Fibroblast of skin of right biceps (primary cell): ENCODE data around the gene SLC6A4.

Source experiments
- DNase-seq: peaks from one replicate; pipeline ENCODE4 v3.0.0-alpha.2; 2013

SLC6A4 gene

DNA sequence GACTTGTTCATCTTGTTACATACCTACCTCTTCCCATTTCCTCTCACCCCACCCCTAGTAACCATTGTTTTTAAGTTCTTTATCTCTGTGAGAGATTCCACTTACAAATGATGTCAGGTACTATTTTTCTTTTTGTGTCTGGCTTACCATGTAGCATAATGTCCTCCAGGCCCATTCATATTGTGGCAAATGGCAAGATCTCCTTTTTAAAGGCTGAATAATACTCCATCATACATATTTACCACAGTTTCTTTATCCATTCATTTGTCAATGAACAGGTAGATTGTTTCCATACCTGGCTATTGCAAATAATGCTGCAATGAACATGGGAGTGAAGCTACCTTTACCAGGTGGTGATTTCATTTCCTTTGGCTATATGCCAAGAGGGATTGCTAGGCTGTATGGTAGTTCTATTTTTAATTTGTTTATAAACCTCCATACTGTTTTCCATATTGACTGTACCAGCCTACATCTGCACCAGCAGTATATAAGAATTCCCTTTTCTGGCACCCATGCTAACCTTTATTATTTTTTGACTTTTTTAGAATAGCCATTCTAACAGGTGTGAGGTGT lies 65.0 kb downstream of the SLC6A4 start:
- no peak for DNase-seq

DNA sequence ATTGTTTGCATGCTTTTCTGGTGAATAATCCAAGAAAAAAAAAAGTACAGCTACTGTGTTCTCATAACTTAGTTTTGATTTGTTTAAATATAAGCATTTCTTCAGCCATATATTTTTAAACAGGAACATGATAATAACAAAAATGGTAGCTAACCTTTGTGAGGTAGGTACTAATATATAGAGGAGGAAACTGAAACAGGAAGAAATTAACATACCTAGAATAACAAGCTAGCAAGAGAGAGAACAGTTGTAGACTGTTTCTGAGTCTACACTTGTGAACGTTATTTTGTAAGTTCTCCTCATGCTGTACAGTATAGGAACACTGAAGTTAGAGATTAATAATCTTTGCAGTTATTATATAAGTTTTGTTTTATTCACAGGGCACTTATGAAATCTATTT lies 69.5 kb downstream of the SLC6A4 start:
- DNase-seq = no peak

DNA sequence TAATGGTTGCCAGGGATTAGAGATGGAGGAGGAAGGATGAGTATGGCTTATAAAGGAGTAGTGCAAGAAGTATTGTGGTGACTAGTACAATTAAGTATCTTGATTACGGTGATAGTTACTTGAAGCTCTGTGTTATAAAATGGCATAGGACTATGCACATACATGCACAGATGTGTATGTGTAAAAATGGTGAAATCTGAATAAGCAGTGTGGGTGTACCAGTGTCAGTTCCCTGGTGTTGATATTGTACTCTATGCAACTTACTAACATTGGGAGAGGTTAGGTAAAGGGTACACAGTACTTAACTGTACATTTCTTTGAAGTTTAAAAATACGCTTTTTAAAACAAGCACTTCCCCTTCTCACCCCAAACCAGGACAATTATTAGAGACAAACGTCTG lies 70.3 kb downstream of the SLC6A4 start:
- DNase-seq = no peak

DNA sequence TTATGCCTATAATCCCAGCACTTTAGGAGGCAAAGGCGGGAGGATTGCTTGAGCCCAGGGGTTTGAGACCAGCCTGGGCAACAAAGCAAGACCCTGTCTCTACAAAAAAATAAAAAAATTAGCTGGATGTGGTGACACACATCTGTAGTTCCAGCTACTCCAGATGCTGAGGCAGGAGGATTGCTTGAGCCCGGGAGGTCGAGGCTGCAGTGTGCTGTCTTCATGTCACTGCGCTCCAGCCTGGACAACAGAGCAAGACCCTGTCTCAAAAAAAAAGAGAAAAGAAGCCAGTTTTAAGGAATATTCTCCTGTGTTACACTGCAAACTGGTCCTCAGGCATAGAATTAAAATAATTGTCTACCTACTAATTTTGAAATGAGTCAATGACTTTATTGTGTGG lies 71.0 kb downstream of the SLC6A4 start:
- DNase-seq = no peak

DNA sequence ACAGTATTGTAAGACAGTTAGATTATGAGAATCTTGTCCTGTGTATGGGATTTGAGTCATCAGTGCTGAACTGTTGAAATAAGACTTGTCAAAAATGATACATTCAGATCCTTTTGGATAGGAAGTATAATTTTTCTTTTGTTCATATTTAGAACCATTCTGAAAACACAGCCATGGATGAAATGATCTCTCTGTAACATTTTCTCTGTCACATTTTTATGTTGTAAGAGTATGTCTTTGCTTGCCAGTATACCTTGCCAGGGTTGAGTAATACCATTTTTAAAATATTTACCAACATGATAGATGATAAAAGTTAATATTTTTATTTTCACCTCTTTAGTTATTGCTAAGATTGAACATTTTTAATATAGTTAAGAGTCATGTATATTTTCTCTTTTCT lies 73.9 kb downstream of the SLC6A4 start:
- DNase-seq = no peak

DNA sequence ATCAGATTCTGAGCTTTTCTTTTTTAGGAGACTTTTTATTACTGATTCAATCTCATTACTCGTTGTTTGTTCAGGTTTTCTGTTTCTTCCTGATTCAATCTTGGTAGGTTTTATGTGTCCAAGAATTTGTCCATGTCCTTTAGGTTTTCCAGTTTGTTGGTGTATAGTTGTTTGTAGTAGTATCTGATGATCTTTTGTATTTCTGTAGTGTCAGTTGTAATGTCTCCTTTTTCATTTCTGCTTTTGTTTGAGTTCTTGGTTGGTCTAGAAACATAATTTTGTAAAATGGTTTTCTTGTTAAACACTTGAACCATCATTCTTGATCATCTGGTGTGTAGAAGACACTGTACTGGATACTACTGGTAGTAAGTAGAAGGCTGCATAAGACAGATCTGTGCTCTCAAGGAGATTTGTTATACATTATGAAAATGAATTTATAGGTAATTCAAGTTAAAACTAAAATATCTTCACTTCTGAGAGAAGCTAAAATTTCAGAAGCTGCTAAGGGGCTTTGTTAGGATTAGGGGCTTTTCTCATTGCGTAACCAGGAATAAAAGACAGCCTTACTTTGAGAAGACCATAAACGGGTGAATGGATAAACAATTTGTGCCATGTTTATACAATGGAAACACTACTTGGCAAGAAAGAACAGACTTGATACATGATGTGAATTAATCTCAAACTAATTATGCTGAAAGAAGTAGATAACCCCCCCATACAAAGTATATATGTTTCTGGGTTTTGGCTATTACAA lies 74.9 kb downstream of the SLC6A4 start:
- DNase-seq = no peak

DNA sequence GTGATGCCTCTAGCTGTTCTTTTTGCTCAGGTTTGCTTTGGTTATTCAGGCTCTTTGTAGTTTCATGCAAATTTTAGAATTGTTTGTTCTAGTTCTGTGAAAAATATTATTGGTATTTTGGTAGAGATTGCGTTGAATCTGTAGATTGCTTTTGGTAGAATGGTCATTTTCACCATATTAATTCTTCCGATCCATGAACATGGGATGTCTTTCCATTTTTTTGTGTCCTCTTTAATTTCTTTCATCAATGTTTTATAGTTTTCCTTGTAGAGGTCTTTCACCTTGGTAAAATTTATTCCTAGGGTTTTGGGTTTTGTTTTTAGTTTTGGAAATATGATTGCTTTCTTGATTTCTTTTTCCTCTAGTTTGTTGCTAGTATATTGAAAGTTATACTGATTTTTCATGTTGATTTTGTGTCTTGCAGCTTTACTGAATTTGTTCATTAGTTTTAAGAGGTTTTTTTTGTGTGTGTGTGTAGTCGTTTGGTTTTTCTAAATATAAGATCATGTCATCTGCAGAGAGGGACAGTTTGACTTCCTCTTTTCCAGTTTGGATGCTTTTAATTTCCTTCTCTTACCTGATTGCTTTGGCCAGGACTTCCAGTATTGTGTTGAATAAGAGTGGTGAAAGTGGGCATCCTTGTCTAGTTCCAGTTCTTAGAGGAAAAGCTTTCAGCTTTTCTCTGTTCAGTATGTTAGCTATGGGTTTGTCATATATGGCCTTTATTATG lies 76.4 kb downstream of the SLC6A4 start:
- DNase-seq = no peak

DNA sequence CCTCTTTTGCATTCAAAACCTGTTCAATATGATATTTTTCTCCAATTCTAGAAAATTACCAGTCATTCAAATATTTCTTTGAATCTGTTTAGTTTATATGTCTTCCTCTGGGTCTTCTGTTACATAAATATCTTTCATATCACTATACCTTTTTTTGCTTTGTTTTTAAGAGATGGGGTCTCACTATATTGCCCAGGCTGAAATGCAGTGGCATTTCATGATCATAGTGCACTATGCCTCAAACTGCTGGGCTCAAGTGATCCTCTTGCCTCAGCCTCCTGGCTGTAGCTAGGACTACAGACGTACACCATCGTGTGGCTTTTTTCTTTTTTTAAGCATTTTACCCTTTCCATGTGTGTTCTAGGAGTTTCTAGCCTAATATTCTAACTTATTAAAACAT lies 80.1 kb downstream of the SLC6A4 start:
- no peak for DNase-seq

DNA sequence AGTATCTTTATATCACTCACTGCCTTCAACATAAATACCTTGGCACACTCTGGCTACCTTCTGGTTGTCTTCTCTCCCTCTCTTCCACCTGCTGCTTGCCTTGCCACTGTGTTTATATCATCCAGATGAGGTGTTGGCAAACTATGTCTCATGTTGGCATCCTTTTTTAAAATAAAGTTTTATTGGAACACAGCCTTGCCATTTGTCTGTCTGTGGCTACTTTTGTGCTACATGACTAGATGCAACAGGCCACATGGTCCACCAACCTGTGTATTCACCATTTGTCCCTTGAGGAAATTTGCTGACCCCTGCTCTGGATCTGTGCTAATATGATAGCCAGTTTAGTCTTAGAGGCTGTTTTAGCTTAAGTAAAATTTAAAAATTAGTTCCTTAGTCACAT lies 82.0 kb downstream of the SLC6A4 start:
- DNase-seq = no peak

DNA sequence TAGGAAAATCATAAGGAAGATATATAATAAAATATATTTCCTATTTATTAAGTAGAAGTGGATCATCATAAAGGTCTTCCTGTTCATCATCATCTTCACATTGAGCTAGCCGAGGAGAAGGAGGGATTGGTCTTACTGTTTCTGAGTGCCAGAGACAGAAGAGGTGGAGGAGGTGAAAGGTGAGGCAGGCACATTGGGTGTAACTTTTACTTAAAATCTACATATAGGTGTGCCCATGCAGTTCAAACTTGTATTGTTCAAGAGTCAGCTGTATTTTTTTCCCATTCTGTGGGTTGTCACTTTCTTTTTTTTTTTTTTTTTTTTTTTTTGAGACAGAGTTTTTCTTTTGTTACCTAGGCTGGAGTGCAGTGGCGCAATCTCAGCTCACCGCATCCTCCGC lies 84.0 kb downstream of the SLC6A4 start:
- DNase-seq = no peak

DNA sequence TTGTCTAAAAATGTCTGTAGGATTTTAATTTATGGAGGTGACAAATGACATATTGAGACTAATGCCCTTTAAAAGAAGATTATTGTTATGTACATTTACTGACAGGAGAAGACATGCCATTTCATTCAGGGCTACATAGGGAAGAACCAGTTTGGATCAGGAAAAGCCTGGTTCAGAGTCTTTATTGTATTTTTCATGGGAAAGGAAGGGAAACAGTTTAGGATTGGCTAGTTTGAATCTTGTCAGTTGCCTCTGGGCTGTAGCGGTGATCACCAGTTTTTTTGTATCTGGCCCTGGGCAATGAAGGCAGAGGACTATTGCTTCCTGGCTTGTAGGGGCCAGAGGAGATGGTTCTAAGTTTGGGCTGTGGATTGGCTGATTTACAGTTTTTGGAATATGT lies 87.1 kb downstream of the SLC6A4 start:
- DNase-seq = no peak

DNA sequence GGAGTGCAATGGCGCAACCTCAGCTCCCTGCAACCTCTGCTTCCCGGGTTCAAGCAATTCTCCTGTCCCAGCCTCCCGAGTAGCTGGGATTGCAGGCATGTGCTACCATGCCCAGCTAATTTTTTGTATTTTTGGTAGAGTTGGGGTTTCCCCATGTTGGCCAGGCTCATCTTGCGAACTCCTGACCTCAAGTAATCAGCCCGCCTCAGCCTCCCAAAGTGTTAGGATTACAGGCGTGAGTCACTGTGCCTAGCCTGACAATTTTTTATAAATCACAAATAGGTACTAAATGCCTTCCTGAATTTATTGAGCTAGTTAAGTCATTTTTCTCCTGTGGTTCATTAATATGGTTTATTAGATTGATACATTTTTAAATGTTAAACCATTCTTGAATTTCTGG lies 87.6 kb downstream of the SLC6A4 start:
- DNase-seq = peak; percentile 7
